Nephron (organoid): Measurements from ENCODE around the gene RSRC2.

Experiments
- H3K27ac Mint-ChIP-seq, 3 experiments: 2 replicates each; pipeline ENCODE4 v1.8.0; 2020; ENCODE audit warnings: mixed read lengths in 3 of 3, mild to moderate bottlenecking in 2 of 3, moderate library complexity in 1 of 3
- H3K27me3 Mint-ChIP-seq: 2 replicates; pipeline ENCODE4 v1.8.0; 2021; ENCODE audit warnings: low read depth, mild to moderate bottlenecking, moderate library complexity, mixed read lengths
- H3K36me3 Mint-ChIP-seq: 2 replicates; pipeline ENCODE4 v1.8.0; 2020; ENCODE audit warnings: low read depth, mixed read lengths
- H3K4me1 Mint-ChIP-seq: 2 replicates; pipeline ENCODE4 v1.8.0; 2020; ENCODE audit warnings: mixed read lengths
- H3K4me3 Mint-ChIP-seq, 3 experiments: 2 replicates each; pipeline ENCODE4 v1.8.0; 2020; ENCODE audit warnings: mild to moderate bottlenecking in 3 of 3, mixed read lengths in 3 of 3, moderate library complexity in 2 of 3
- H3K9me3 Mint-ChIP-seq: 2 replicates; pipeline ENCODE4 v1.8.0; 2020; ENCODE audit warnings: mixed read lengths
- TF ChIP-seq, protein P1 (sequence below), 3 experiments: fragments of 200-600 bp; sonication (generic); IDR thresholded peaks; one replicate each; pipeline ENCODE4 v1.5.0; 2021; ENCODE audit warnings: antibody characterized with exemption in 3 of 3; ENCODE audit not compliant: unreplicated experiment in 3 of 3

Gene RSRC2

DNA sequence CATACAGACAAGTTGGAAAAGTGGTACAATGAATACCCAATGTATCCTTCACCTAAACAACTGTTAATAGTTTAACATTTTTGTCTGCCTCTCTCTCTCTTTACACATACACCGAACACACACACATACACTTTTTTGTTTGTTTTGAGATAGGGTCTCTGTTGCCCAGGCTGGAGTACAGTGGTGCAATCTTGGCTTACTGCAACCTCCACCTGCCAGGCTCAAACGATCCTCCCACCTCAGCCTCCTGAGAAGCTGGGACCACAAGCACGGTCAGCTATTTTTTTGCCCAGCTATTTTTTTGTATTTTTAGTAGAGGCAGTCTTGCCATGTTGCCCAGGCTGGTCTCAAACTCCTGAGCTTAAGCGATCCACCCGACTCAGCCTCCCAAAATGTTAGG lies 42.8 kb downstream of the RSRC2 start:
- Mint-ChIP-seq H3K27ac (no peak overlapping the region), H3K4me1 (no peaks in the 10 kb centered on the region), H3K27me3 (no peaks in the 10 kb centered on the region), H3K9me3 (no peaks in the 10 kb centered on the region), H3K36me3 (peaks cover 61% of the 10 kb centered on the region), H3K4me3 (no peak overlapping the region)
- TF ChIP-seq, protein P1, sequence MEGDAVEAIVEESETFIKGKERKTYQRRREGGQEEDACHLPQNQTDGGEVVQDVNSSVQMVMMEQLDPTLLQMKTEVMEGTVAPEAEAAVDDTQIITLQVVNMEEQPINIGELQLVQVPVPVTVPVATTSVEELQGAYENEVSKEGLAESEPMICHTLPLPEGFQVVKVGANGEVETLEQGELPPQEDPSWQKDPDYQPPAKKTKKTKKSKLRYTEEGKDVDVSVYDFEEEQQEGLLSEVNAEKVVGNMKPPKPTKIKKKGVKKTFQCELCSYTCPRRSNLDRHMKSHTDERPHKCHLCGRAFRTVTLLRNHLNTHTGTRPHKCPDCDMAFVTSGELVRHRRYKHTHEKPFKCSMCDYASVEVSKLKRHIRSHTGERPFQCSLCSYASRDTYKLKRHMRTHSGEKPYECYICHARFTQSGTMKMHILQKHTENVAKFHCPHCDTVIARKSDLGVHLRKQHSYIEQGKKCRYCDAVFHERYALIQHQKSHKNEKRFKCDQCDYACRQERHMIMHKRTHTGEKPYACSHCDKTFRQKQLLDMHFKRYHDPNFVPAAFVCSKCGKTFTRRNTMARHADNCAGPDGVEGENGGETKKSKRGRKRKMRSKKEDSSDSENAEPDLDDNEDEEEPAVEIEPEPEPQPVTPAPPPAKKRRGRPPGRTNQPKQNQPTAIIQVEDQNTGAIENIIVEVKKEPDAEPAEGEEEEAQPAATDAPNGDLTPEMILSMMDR (IDR thresholded peaks at IDR 0.05; ENCODE audit: unreplicated experiment in 3 of 3): no peak

DNA sequence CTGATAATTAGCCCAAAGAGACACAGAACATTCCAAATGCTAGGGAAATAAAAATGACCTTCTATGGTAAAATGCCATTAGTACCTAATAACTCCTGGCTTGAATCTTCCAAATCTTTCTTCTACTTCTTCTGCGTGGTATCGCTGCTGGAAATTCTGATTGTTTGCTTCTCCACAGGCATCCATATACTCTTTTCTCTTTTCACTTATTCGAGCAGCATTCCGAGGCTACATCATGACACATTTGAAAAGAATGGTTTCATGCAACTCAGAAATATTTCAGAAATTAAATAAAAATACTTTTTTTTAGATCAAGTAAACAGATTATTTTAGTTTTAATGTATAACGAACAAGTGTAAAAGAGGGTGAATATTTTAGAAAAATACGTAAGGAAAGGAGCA lies 44.9 kb downstream of the RSRC2 start:
- Mint-ChIP-seq H3K4me3 (no peak overlapping the region), H3K9me3 (no peaks in the 10 kb centered on the region)

DNA sequence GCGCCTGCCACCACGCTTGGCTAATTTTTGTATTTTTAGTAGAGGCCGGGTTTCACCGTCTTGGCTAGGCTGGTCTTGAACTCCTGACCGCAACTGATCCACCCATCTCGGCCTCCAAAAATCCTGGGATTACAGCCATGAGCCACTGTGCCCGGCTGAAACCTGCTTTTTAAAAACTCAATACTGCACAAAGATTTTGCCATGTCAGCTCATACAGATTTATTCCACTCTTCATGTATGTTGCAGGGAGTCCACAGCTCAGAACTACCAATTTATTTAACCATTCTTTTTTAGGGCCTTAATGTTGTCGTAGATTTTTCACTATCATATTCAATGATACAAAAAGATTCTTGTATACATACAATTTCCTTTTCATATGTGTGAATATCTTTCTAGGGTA lies 46.0 kb downstream of the RSRC2 start:
- Mint-ChIP-seq H3K4me3 (no peak overlapping the region), H3K27me3 (no peaks in the 10 kb centered on the region), H3K9me3 (no peaks in the 10 kb centered on the region), H3K36me3 (peaks cover 70% of the 10 kb centered on the region), H3K27ac (no peak overlapping the region), H3K4me1 (no peaks in the 10 kb centered on the region)
- TF ChIP-seq, protein P1 (IDR thresholded peaks at IDR 0.05; ENCODE audit: unreplicated experiment in 3 of 3): no peak

More for the DNA sequence above, 44.9 kb downstream of the RSRC2 start:
- TF ChIP-seq, protein P1 (IDR thresholded peaks at IDR 0.05; ENCODE audit: unreplicated experiment in 3 of 3): no peak
- H3K27ac Mint-ChIP-seq: no peak overlapping the region
- no peaks in the 10 kb centered on the region for H3K4me1 Mint-ChIP-seq
- H3K36me3 Mint-ChIP-seq: peaks cover 69% of the 10 kb centered on the region
- no peaks in the 10 kb centered on the region for H3K27me3 Mint-ChIP-seq

DNA sequence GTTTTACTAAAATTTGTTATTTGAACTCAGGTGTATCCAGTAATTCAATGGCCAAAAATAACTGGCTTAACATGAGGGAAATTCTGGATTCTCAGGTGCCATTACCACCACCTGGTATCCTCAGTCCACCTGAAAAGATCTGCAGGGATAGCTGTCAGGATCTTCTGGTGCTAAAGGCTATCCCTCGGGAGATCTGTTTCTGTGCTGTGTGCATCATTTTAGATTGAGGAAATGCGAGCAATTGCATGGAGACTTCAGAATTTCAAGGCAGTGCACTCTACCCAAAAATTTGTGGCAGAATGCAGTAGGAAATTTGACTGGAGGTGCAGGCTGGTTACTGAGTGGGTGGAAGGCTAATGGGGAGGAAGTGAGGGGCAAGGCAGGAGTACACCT lies 52.4 kb downstream of the RSRC2 start:
- H3K4me3 Mint-ChIP-seq: no peak overlapping the region
- H3K27ac Mint-ChIP-seq: no peak overlapping the region

DNA sequence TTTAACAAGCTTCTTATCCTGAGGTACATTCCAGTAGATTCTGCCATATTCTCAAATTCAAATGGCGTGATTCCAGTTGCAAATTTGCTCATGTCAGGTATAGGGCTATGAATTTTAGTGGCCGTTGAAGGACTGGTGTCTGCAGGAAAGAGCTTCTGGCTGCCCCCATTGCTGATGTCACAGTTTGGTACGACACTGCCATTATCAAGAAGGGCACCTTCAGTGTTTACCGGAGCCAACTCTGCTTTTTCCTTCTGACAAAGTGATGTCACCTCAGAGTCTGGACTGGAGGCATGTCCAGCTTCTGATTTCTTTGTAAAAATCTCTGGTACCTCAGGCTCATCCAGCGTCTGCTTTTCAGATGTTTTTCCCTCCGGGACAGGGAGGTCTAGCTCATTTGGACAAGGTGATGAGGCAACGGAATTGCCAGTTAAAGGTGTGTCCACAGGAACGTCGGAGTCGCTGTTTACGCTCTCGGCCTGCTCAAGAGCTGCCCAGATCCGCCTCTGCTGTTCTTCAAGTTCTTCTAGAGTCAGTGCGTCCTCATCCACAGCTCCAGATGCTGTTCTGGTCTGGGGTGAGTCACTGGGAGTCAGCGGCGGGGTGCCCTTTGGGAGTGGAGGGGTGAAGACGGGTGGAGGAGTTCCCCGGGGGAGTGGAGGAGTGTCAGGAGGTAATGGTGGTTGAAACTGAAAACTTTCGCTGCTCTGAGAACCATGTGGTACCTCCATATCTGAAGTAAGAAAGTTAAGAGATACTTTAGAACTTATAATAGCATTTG lies 53.0 kb downstream of the RSRC2 start:
- Mint-ChIP-seq H3K4me1 (peaks cover 5% of the 10 kb centered on the region), H3K27ac (no peak overlapping the region), H3K4me3 (no peak overlapping the region), H3K27me3 (no peaks in the 10 kb centered on the region), H3K36me3 (peaks cover 53% of the 10 kb centered on the region), H3K9me3 (no peaks in the 10 kb centered on the region)
- TF ChIP-seq, protein P1 (IDR thresholded peaks at IDR 0.05; ENCODE audit: unreplicated experiment in 3 of 3): no peak

More for the DNA sequence above, 52.4 kb downstream of the RSRC2 start:
- TF ChIP-seq, protein P1 (IDR thresholded peaks at IDR 0.05; ENCODE audit: unreplicated experiment in 3 of 3): no peak
- H3K27me3 Mint-ChIP-seq: no peaks in the 10 kb centered on the region
- H3K36me3 Mint-ChIP-seq: peaks cover 58% of the 10 kb centered on the region
- peaks cover 5% of the 10 kb centered on the region for H3K4me1 Mint-ChIP-seq
- H3K9me3 Mint-ChIP-seq: no peaks in the 10 kb centered on the region
